Common myeloid progenitor, CD34-positive (primary cell): ENCODE results near the gene CDC42EP3.

Experiments
- CTCF ChIA-PET: fragments of 350-600 bp; sonication (Branson Sonifier 250); formaldehyde crosslinking; loops from one replicate; lab custom pipeline; 2021; ENCODE audit warnings: antibody characterized with exemption; lab: Charles Lee
- POLR2A ChIA-PET: fragments of 350-600 bp; sonication (Branson Sonifier 250); formaldehyde crosslinking; loops from one replicate; lab custom pipeline; 2021; ENCODE audit warnings: antibody characterized with exemption; lab: Charles Lee
- DNase-seq, 3 donors: peaks; one replicate each; pipeline versions ENCODE4 v3.0.0 to v3.0.0-alpha.2; 2013
- H3K27ac ChIP-seq, 2 experiments: 1 replicate in 1 of 2; 2 replicates in 1 of 2; pipeline ENCODE4 v1.7.0; 2013; ENCODE audit warnings: inconsistent platforms in 2 of 2, low read length in 2 of 2, mild to moderate bottlenecking in 2 of 2, low read depth in 1 of 2, moderate library complexity in 1 of 2; ENCODE audit not compliant: severe bottlenecking in 2 of 2, insufficient read depth in 1 of 2, poor library complexity in 1 of 2
- H3K27me3 ChIP-seq, 5 experiments: replicated peaks in 2 of 5; 1 replicate in 3 of 5; 2 replicates in 2 of 5; pipeline versions ENCODE4 v1.6.1 to v1.7.0; 2013; ENCODE audit warnings: low read length in 4 of 5, mild to moderate bottlenecking in 2 of 5, moderate library complexity in 2 of 5, inconsistent platforms in 1 of 5; ENCODE audit not compliant: insufficient read depth in 5 of 5, control insufficient read depth in 4 of 5
- H3K36me3 ChIP-seq, 4 experiments: 1 replicate in 2 of 4; 2 replicates in 2 of 4; pipeline versions ENCODE4 v1.6.1 to v1.7.0; 2013; ENCODE audit warnings: low read length in 3 of 4, control low read depth in 1 of 4, mild to moderate bottlenecking in 1 of 4; ENCODE audit not compliant: control insufficient read depth in 4 of 4, insufficient read depth in 4 of 4
- H3K4me1 ChIP-seq, 4 experiments: 1 replicate in 3 of 4; 2 replicates in 1 of 4; pipeline versions ENCODE4 v1.6.1 to v1.7.1; 2013; ENCODE audit warnings: low read length in 3 of 4, mild to moderate bottlenecking in 3 of 4, control low read depth in 1 of 4, inconsistent platforms in 1 of 4, moderate library complexity in 1 of 4; ENCODE audit not compliant: control insufficient read depth in 4 of 4, insufficient read depth in 4 of 4; ENCODE audit errors: control extremely low read depth in 1 of 4
- H3K4me3 ChIP-seq, 7 experiments: 1 replicate in 4 of 7; 2 replicates in 3 of 7; pipeline versions ENCODE4 v1.5.1 to v1.7.0; 2013; ENCODE audit warnings: mild to moderate bottlenecking in 7 of 7, low read length in 6 of 7, moderate library complexity in 6 of 7, inconsistent platforms in 2 of 7, low read depth in 2 of 7, control low read depth in 1 of 7; ENCODE audit not compliant: insufficient read depth in 4 of 7, control insufficient read depth in 1 of 7; ENCODE audit errors: extremely low read depth in 1 of 7
- H3K9me3 ChIP-seq, 5 experiments: 1 replicate in 4 of 5; 2 replicates in 1 of 5; pipeline versions ENCODE4 v1.6.1 to v1.7.1; 2013; ENCODE audit warnings: low read length in 4 of 5, mild to moderate bottlenecking in 2 of 5, inconsistent platforms in 1 of 5, low read depth in 1 of 5, moderate library complexity in 1 of 5; ENCODE audit not compliant: control insufficient read depth in 4 of 5, insufficient read depth in 2 of 5; ENCODE audit errors: control extremely low read depth in 1 of 5
- WGBS: methylation state at CpG from one replicate; pipeline ENCODE4 v1.1.5; 2013; ENCODE audit not compliant: insufficient coverage; 5-methylcytosine and 5-hydroxymethylcytosine counted together

CDC42EP3 gene

DNA sequence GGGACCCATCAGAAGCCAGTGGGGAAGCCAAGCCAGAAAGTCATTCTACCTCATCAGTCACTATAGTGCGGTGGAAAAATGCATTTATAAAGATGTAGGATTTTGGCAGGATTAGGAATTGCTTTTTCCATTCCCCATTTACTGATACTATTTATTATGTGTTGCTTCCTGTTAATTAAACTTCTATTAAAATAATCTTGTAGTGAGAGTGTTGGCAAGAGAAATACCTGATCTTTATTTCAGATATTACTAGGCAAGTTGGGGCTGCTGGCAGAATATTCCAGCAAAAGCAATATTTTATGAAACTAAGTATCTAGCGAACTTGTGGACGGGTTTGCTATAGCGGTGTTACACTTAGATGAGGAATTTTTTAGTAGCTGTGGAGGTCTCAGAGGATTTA is 23.9 kb upstream of the CDC42EP3 start:
- Histone ChIP-seq H3K36me3 (no peaks in the 10 kb centered on the region), H3K4me3 (no peak overlapping the region), H3K27ac (no peak overlapping the region), H3K27me3 (peaks cover 0 to 2% (median 0%) of the 10 kb centered on the region in 5 experiments), H3K9me3 (no peaks in the 10 kb centered on the region), H3K4me1 (no peaks in the 10 kb centered on the region)
- no peak for DNase-seq
- 100% methylated on average over 3 of the region's 4 CpGs for WGBS
- ChIA-PET POLR2A (no interaction called here), CTCF (interaction anchor here (1.1 kb wide), 1 partner anchor 129 kb away, joined by 3 read pairs; no protein-coding TSS in a partner anchor)

GRCh38 chr2:37692711-37693110 is 21.3 kb upstream of the CDC42EP3 start:
- Histone ChIP-seq H3K4me1 (no peaks in the 10 kb centered on the region), H3K27ac (no peak overlapping the region), H3K27me3 (peaks cover 0 to 2% (median 0%) of the 10 kb centered on the region in 5 experiments), H3K9me3 (no peaks in the 10 kb centered on the region), H3K36me3 (no peaks in the 10 kb centered on the region), H3K4me3 (no peak overlapping the region)
- no peak for DNase-seq
- ChIA-PET CTCF (no interaction called here), POLR2A (no interaction called here)

DNA sequence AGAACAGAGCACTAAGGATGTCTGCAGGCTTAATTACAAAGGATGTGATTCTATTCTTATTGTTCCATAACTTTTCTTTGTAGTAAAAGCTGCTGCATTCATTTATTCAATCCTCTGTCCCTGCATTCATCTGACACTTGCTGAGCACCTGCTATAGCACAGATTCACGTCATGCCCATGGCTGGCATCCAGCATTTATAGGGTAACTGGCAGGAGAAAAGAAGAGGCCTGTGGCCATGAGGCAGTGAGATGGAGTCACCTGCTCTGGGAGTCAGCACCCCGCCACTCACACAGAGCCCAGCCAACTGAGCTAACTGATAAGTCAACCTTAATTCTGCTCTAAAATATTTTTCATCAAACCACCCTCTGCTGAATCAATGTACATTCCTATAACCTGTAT is 18.3 kb upstream of the CDC42EP3 start:
- Histone ChIP-seq H3K27ac (no peak overlapping the region), H3K36me3 (no peaks in the 10 kb centered on the region), H3K4me3 (no peak overlapping the region), H3K4me1 (no peaks in the 10 kb centered on the region), H3K27me3 (no peaks in the 10 kb centered on the region), H3K9me3 (no peaks in the 10 kb centered on the region)
- no peak for DNase-seq
- ChIA-PET CTCF (interaction anchor here (0.6 to 0.8 kb wide), 2 partner anchors 59 to 605 kb away, joined by 3 to 5 read pairs; no protein-coding TSS in a partner anchor), POLR2A (no interaction called here)
- 100% methylated on average over 1 of the region's 2 CpGs for WGBS

DNA sequence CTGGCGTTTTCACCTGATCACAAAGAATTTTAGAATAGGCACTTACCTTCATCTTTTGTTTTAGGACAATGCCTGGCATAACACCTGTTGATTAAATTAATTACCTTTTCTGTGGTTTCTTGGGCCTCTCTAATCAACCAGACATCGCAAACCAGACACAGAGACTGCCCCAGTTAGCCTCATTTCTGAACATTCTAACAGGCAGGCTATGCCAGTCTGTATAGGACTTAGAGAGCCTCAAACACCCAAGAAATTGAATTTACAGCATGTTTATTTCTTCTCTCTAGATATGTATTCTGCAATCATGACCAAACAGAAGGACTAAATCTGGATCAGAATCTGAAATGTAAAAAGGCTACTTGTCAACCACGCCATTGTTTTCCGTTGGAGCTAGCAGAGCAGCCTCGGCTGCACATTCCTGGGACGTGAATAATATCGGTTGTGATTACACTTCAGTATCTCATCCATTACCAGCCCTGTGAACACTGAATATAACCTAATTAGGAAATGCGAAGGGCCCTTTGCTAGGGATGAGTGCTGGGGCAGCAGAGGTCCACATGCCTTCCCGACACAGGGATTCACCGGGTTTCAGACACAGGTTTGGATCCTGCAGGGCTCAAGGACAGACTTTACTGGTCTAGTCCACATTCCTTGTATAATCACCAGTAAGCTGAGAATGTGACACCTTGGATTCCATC is 17.5 kb upstream of the CDC42EP3 start:
- no peaks in the 10 kb centered on the region for H3K27me3 ChIP-seq
- POLR2A ChIA-PET: no interaction called here
- CTCF ChIA-PET: interaction anchor here (0.8 kb wide), 1 partner anchor 60 kb away, joined by 3 read pairs; no protein-coding TSS in a partner anchor
- 100% methylated on average over 6 of the region's 10 CpGs for WGBS
- no peaks in the 10 kb centered on the region for H3K36me3 ChIP-seq
- H3K9me3 ChIP-seq: no peaks in the 10 kb centered on the region
- no peak for DNase-seq
- H3K4me1 ChIP-seq: peaks cover 0 to 4% (median 3%) of the 10 kb centered on the region in 4 experiments
- H3K4me3 ChIP-seq: no peak overlapping the region
- no peak overlapping the region for H3K27ac ChIP-seq

- CTCF ChIA-PET: interaction anchor here (0.6 to 1.1 kb wide), 2 partner anchors 12 to 25 kb away, joined by 3 read pairs; no protein-coding TSS in a partner anchor
- no CpG with 5 or more reads among the region's 1 CpG for WGBS
- POLR2A ChIA-PET: no interaction called here
- DNase-seq: no peak
- no peak overlapping the region for H3K27ac ChIP-seq
- no peaks in the 10 kb centered on the region for H3K27me3 ChIP-seq
- no peaks in the 10 kb centered on the region for H3K9me3 ChIP-seq
- no peak overlapping the region for H3K4me3 ChIP-seq
- no peaks in the 10 kb centered on the region for H3K36me3 ChIP-seq
- peaks cover 5 to 11% (median 9%) of the 10 kb centered on the region in 4 experiments for H3K4me1 ChIP-seq
These were observed 15.5 kb upstream of the CDC42EP3 start for GRCh38 chr2:37686792-37687526.

DNA sequence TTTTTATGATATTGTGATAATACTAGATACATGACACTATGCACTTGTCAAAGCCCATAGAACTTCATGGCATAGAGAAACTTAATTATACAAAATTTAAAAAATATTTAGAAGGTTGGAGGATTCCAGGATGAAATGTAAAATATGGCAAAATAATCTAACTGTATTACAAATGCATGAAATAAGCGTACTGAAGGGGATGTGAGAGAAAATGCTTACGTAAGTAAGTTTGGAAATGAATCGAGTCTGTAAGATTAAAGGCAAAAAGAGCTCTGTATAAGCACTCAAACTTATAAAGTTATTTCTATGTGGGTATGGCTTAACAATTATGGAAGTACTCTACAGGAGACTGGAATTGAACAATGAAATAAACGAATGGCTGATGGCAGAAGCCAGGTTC is 13.4 kb upstream of the CDC42EP3 start:
- DNase-seq: no peak
- Histone ChIP-seq H3K27ac (no peak overlapping the region), H3K36me3 (no peaks in the 10 kb centered on the region), H3K4me1 (peaks cover 5 to 11% (median 9%) of the 10 kb centered on the region in 4 experiments), H3K4me3 (no peak overlapping the region), H3K9me3 (no peaks in the 10 kb centered on the region), H3K27me3 (no peaks in the 10 kb centered on the region)
- POLR2A ChIA-PET: no interaction called here
- WGBS: 90% methylated on average over 1 of the region's 4 CpGs
- CTCF ChIA-PET: no interaction called here
